Neural cell (in vitro differentiated cells): Measurements from ENCODE around the gene TIMP4. TPM values are rescaled to one million over a fixed set of nuclear protein-coding genes. Genes with fewer than 3 reads are reported as not detected.

Source experiments
- H2AFZ ChIP-seq: fragments of 200-600, 300-800 bp; sonication (generic), shearing (Covaris generic); 2 replicates; pipeline ENCODE4 v1.6.0; 2014; ENCODE audit warnings: low read depth, mild to moderate bottlenecking, antibody characterized with exemption, low read length, moderate library complexity
- H3F3A ChIP-seq: fragments of 200-600 bp; shearing (Covaris generic); 2 replicates; pipeline ENCODE4 v1.6.1; 2016; ENCODE audit warnings: mild to moderate bottlenecking, moderate library complexity, mixed read lengths, antibody characterized with exemption, low read length; ENCODE audit not compliant: insufficient read depth, poor library complexity, severe bottlenecking
- H3K27ac ChIP-seq: fragments of 200-600, 300-800 bp; sonication (generic), shearing (Covaris generic); 2 replicates; pipeline ENCODE4 v1.5.1; 2014; ENCODE audit warnings: mild to moderate bottlenecking, low read length, moderate library complexity
- H3K27me3 ChIP-seq: fragments of 300-800, 200-600 bp; sonication (generic), shearing (Covaris generic); 2 replicates; pipeline ENCODE4 v1.6.0; 2014; ENCODE audit warnings: mild to moderate bottlenecking, low read depth, low read length, moderate library complexity; ENCODE audit not compliant: insufficient read depth
- H3K36me3 ChIP-seq: fragments of 300-800, 200-600 bp; sonication (generic), shearing (Covaris generic); 2 replicates; pipeline ENCODE4 v1.5.1; 2014; ENCODE audit warnings: mild to moderate bottlenecking, antibody characterized with exemption, low read length, moderate library complexity; ENCODE audit not compliant: insufficient read depth
- H3K4me2 ChIP-seq: fragments of 300-800, 200-600 bp; sonication (generic), shearing (Covaris generic); 2 replicates; pipeline ENCODE4 v1.6.0; 2014; ENCODE audit warnings: mild to moderate bottlenecking, low read length
- H3K4me3 ChIP-seq: fragments of 300-800, 200-600 bp; sonication (generic), shearing (Covaris generic); 2 replicates; pipeline ENCODE4 v1.5.1; 2014; ENCODE audit warnings: mild to moderate bottlenecking, low read length, moderate library complexity
- H3K79me2 ChIP-seq: fragments of 200-600 bp; shearing (Covaris generic); replicated peaks from 2 replicates; pipeline ENCODE4 v1.6.0; 2014; ENCODE audit warnings: mild to moderate bottlenecking, low read length, moderate library complexity; ENCODE audit not compliant: insufficient read depth
- H3K9ac ChIP-seq: fragments of 300-800, 200-600 bp; sonication (generic), shearing (Covaris generic); 2 replicates; pipeline ENCODE4 v1.6.1; 2016; ENCODE audit warnings: mild to moderate bottlenecking, low read length, mixed read lengths
- H3K9me2 ChIP-seq: fragments of 200-600 bp; shearing (Covaris generic); 2 replicates; pipeline ENCODE4 v1.6.1; 2016; ENCODE audit warnings: mild to moderate bottlenecking, low read length, mixed read lengths; ENCODE audit not compliant: insufficient read depth
- H3K9me3 ChIP-seq: fragments of 200-600, 300-800 bp; sonication (generic), shearing (Covaris generic); 2 replicates; pipeline ENCODE4 v1.6.1; 2016; ENCODE audit warnings: mild to moderate bottlenecking, mixed run types, low read length, moderate library complexity, mixed read lengths
- H4K20me1 ChIP-seq: fragments of 200-600 bp; shearing (Covaris generic); 2 replicates; pipeline ENCODE4 v1.6.1; 2016; ENCODE audit warnings: mild to moderate bottlenecking, mixed run types; ENCODE audit not compliant: insufficient read depth
- EP300 ChIP-seq: fragments of 450-650 bp; conservative IDR thresholded peaks from 2 replicates; pipeline ENCODE4 v1.6.1; 2014; ENCODE audit warnings: antibody characterized with exemption, mild to moderate bottlenecking, moderate library complexity; ENCODE audit not compliant: poor library complexity, severe bottlenecking
- EZH2 ChIP-seq: fragments of 200-600, 300-800 bp; shearing (Covaris generic), sonication (generic); IDR thresholded peaks from 2 replicates; pipeline ENCODE4 v1.6.1; 2014; ENCODE audit warnings: antibody characterized with exemption, low read length, borderline replicate concordance, mild to moderate bottlenecking; ENCODE audit not compliant: insufficient read depth, poor library complexity, severe bottlenecking
- MXI1 ChIP-seq: fragments of 450-650 bp; conservative IDR thresholded peaks from 2 replicates; pipeline ENCODE4 v1.6.1; 2014; ENCODE audit warnings: antibody characterized with exemption, mild to moderate bottlenecking; ENCODE audit not compliant: poor library complexity, severe bottlenecking
- POLR2AphosphoS5 ChIP-seq: IDR thresholded peaks from 2 replicates; pipeline ENCODE4 v1.6.1; 2012
- RAD21 ChIP-seq: fragments of 450-650 bp; conservative IDR thresholded peaks from 2 replicates; pipeline ENCODE4 v1.6.1; 2014; ENCODE audit warnings: antibody characterized with exemption, mild to moderate bottlenecking, moderate library complexity
- REST ChIP-seq: IDR thresholded peaks from 2 replicates; pipeline ENCODE4 v1.6.1; 2012; ENCODE audit warnings: borderline replicate concordance
- SMC3 ChIP-seq: fragments of 450-650 bp; conservative IDR thresholded peaks from 2 replicates; pipeline ENCODE4 v1.6.1; 2014; ENCODE audit warnings: antibody characterized with exemption, mild to moderate bottlenecking, moderate library complexity; ENCODE audit not compliant: poor library complexity
- TAF1 ChIP-seq: IDR thresholded peaks from 2 replicates; pipeline ENCODE4 v1.6.1; 2012; ENCODE audit warnings: low read depth
- polyA plus RNA-seq: library from polyadenylated mRNA; depleted of rRNA; stranded (reverse); fragments of >200 nt; gene quantifications from 2 replicates; pipeline ENCODE4 v1.2.3, GENCODE V29; 2014
- TF ChIP-seq, protein P1 (sequence below): fragments of 450-650 bp; IDR thresholded peaks from 2 replicates; pipeline ENCODE4 v1.5.1; 2014; ENCODE audit warnings: antibody characterized with exemption, mild to moderate bottlenecking, moderate library complexity; ENCODE audit not compliant: poor library complexity, severe bottlenecking

The TIMP4 gene
- polyA plus RNA-seq, 1 donor from 2014 or later = not detected

DNA sequence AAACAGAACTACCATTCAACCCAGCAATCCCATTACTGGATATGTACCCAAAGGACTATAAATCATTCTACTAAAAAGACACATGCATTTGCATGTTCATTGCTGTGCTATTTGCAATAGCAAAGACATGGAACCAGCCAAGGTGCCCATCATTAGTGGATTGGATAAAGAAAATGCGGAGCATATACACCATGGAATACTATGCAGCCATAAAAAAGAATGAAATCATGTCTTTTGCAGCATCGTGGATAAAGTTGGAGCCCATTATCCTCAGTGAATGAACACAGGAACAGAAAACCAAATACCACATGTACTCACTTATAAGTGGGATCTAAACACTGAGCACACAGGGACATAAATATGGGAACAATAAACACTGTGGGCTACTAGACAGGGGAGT is 43.1 kb upstream of the TIMP4 start:
- Histone ChIP-seq H3F3A (no peaks in the 10 kb centered on the region), H3K79me2 (no peaks in the 10 kb centered on the region), H3K9me3 (no peaks in the 10 kb centered on the region), H4K20me1 (no peaks in the 10 kb centered on the region), H3K4me2 (no peak overlapping the region), H3K4me3 (no peak overlapping the region), H3K27me3 (no peaks in the 10 kb centered on the region), H3K27ac (no peak overlapping the region), H3K9me2 (no peaks in the 10 kb centered on the region), H2AFZ (no peak overlapping the region), H3K36me3 (no peaks in the 10 kb centered on the region), H3K9ac (no peak overlapping the region)
- no peak for TF ChIP-seq MXI1
- TF ChIP-seq, protein P1, sequence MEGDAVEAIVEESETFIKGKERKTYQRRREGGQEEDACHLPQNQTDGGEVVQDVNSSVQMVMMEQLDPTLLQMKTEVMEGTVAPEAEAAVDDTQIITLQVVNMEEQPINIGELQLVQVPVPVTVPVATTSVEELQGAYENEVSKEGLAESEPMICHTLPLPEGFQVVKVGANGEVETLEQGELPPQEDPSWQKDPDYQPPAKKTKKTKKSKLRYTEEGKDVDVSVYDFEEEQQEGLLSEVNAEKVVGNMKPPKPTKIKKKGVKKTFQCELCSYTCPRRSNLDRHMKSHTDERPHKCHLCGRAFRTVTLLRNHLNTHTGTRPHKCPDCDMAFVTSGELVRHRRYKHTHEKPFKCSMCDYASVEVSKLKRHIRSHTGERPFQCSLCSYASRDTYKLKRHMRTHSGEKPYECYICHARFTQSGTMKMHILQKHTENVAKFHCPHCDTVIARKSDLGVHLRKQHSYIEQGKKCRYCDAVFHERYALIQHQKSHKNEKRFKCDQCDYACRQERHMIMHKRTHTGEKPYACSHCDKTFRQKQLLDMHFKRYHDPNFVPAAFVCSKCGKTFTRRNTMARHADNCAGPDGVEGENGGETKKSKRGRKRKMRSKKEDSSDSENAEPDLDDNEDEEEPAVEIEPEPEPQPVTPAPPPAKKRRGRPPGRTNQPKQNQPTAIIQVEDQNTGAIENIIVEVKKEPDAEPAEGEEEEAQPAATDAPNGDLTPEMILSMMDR = no peak
- no peak for TF ChIP-seq EP300
- TF ChIP-seq POLR2AphosphoS5 = no peak
- TF ChIP-seq SMC3 = no peak
- no peak for TF ChIP-seq REST
- no peak for TF ChIP-seq EZH2

- H3K9ac ChIP-seq = no peak overlapping the region
- no peak overlapping the region for H2AFZ ChIP-seq
- H3K4me3 ChIP-seq = no peak overlapping the region
- H3K27ac ChIP-seq = no peak overlapping the region
- no peaks in the 10 kb centered on the region for H3K9me2 ChIP-seq
- no peaks in the 10 kb centered on the region for H3F3A ChIP-seq
- no peaks in the 10 kb centered on the region for H3K79me2 ChIP-seq
- H3K36me3 ChIP-seq = no peaks in the 10 kb centered on the region
- TF ChIP-seq RAD21 = no peak
- TF ChIP-seq EP300 = no peak
- TF ChIP-seq REST = no peak
- no peak for TF ChIP-seq EZH2
- TF ChIP-seq TAF1 = no peak
- no peak for TF ChIP-seq POLR2AphosphoS5
- TF ChIP-seq MXI1 = no peak
- no peak for TF ChIP-seq SMC3
- TF ChIP-seq, protein P1 = no peak
- no peaks in the 10 kb centered on the region for H3K9me3 ChIP-seq
- no peaks in the 10 kb centered on the region for H4K20me1 ChIP-seq
- H3K27me3 ChIP-seq = no peaks in the 10 kb centered on the region
- H3K4me2 ChIP-seq = no peak overlapping the region
Measured at GRCh38 chr3:12198301-12198700, 39.6 kb upstream of the TIMP4 start.
